Keratinocyte (primary cell): Measurements from ENCODE around the gene B3GAT1.

Source experiments
- CTCF ChIP-seq, 3 experiments: IDR thresholded peaks in 1 of 3; conservative IDR thresholded peaks in 1 of 3; optimal IDR thresholded peaks in 1 of 3; 2 replicates in 2 of 3; 3 replicates in 1 of 3; pipeline versions ENCODE3 to v1.5.1; 2011; ENCODE audit warnings: low read length in 3 of 3, mild to moderate bottlenecking in 3 of 3, moderate library complexity in 2 of 3, control low read depth in 1 of 3, inconsistent platforms in 1 of 3; ENCODE audit not compliant: insufficient read depth in 2 of 3; ENCODE audit errors: extremely low read depth in 1 of 3
- EZH2 ChIP-seq: IDR thresholded peaks from one replicate; pipeline ENCODE4 v1.6.1; 2012; ENCODE audit warnings: inconsistent platforms, mild to moderate bottlenecking, low read length, moderate library complexity

DNA sequence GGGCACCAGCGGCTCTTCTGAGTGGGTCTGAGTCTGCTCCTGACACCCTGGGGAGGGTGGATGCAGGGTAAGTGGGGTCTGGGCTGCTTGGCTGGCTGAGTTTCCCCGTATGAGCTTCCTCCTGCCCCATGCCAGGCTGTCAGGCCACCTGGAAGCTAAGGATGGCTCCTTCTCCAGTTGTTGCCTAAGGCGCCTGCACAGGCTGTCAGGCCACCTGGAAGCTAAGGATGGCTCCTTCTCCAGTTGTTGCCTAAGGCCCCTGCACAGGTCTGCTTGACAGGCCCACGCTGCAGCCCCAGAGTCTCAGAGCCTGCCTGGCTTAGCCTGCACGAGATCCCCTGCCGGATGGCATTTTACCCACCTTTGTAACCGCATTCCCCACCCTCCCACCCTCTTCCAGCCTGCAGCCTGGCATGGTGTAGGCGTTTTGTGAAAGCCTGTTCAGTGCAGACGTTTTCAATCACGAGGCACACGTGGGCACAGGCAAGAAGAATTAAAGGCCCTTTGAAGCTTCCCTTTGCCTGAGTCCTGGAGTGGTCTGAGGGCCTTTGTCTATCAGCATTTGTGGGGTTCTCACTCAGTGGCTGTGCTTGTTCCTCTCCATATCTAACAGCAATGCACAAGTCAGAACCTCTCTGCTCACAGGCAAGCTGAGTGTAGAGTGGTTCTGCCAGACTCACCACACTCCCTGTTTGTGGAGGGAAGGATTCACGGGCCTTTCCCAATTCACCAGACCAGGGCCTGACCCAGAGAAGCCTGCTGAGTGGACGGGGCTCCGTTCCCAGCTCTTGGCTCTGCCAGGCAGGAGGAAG, 40.2 kb upstream of the B3GAT1 start:
- TF ChIP-seq CTCF (optimal IDR thresholded peaks at IDR 0.05 in 1 of 3, IDR thresholded peaks at IDR 0.05 in 1 of 3, conservative IDR thresholded peaks at IDR 0.05 in 1 of 3; ENCODE audit: extremely low read depth in 1 of 3, insufficient read depth in 2 of 3, low read length in 3 of 3) (no peak), EZH2 (no peak)
